GM12891 (cell line): ENCODE data around the gene PLA2G2A.

ENCODE experiments used
- POLR2A ChIP-seq: IDR thresholded peaks from 2 replicates; pipeline ENCODE4 v1.6.1; 2011; ENCODE audit warnings: low read depth, low read length, control low read depth
- POLR2AphosphoS5 ChIP-seq: IDR thresholded peaks from 2 replicates; pipeline ENCODE4 v1.6.1; 2011; ENCODE audit warnings: low read depth, low read length, control low read depth
- SPI1 ChIP-seq: IDR thresholded peaks from 2 replicates; pipeline ENCODE4 v1.6.1; 2011; ENCODE audit warnings: low read depth, low read length, control low read depth
- TAF1 ChIP-seq: IDR thresholded peaks from 2 replicates; pipeline ENCODE4 v1.6.1; 2011; ENCODE audit warnings: low read depth, low read length, control low read depth

DNA sequence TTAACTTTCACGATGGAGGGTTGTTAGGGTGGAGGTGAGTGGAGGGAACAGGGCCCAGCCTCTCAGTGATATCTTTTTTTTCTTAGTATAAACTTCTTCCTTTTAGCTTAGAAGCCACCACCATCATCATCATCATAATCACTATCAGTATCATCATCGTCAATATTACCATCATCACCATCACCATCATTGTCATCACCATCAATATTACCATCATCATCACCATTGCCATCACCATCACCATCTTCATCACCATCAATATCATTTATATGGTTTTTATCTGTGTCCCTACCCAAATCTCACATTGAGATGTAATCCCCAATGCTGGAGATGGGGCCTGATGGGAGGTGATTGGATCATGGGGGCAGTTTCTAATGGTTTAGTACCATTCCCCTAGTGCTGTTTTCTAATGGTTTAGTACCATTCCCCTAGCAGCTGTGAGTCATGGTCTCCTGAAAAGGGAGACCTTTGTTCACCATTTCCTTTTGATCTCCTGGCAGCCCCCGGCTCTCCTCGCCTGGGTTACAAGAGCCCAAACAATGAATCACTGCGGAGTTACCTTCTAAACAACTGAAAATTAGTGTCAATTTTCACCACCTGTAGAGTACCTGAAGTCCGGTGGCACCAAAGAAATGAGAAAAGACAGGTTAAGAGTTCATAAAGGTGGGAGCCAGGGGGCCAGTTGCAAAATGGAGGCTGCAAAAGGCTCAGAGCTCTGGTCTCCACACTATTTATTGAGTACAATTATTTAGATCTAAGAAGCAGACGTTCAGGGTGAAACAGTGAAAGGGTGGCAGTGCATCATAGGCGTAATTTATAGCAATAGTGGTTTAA lies 52.9 kb downstream of the PLA2G2A start:
- no peak for TF ChIP-seq POLR2AphosphoS5
- no peak for TF ChIP-seq SPI1
- no peak for TF ChIP-seq POLR2A
- TF ChIP-seq TAF1 = no peak
